GM18498 (cell line): ENCODE results near the gene SERPINA6.
"Not testable (repeated sequence)": the region's sequence is repeated elsewhere in the genome, so short reads cannot be mapped to it uniquely, and the experiment has no call there.

Experiments used
- ATAC-seq: cut with Tn5 transposase; IDR thresholded peaks from one replicate; pipeline ENCODE4 v1.9.1; 2021; ENCODE audit warnings: mild to moderate bottlenecking, moderate library complexity; ENCODE audit not compliant: unreplicated experiment

SERPINA6 gene

DNA sequence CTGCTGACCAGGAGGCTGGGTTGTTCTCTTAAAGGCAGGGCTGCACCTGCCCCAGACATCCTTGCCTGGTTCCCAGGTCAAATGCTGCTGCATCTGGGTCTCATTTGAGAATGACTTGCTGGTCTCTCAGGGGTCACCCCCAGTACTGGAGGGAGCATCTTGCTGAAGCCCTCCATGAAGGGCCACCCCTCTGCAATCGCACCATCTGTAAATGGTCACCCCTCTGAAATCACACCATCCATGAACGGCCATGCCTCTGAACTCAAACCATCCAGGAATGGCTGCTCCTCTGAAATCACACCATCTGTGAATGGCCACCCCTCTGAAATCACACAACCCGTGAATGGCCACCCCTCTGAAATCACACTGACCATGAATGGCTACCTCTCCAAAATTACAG, 7.3 kb upstream of the SERPINA6 start:
- ATAC-seq, result no peak

- ATAC-seq, result no peak
Measured at GRCh38 chr14:94329857-94330256, 6.7 kb upstream of the SERPINA6 start.

GRCh38 chr14:94328196-94328595, 5.1 kb upstream of the SERPINA6 start:
- ATAC-seq, result no peak

GRCh38 chr14:94321421-94322271, 1.5 kb downstream of the SERPINA6 start:
- ATAC-seq, result no peak

GRCh38 chr14:94320243-94320642, 2.9 kb downstream of the SERPINA6 start:
- no peak for ATAC-seq

DNA sequence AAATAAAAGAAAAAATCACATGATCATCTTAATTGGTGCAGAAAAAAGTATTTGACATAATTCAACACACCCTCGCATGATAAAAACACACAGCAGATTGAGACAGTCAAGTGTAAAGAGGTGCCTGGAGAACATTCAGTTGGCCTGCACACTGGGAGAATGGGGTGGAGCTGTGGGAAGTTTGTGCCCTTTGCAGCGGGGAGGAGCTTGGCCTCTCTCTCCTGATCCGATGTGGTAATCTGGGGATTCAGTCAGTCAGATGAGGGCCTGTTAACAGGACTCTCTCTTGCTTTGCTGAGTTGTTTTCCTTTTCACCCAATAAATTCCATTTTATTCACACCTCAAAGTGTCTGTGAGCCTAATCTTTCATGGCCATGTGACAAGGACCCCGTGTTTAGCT, 5.9 kb downstream of the SERPINA6 start:
- no peak for ATAC-seq

GRCh38 chr14:94316692-94317091, 6.4 kb downstream of the SERPINA6 start:
- ATAC-seq, result no peak

DNA sequence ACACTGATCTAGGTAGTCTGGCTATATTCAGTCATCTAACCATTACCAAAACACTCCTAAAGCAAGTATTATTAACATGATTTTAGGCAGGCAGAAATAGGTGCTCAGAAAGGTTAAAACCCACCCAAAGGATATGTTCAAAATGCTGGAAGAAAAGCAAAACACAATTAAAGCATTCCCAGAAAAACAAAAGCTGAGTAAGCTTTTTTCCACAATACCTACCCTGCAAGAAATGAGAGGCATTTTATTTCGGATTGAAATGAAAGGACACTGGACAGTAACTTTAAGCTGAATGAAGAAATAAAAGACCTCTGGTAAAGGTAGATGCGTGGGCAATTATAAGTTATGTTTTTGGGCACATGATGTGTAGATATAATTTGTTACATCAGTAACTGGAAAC, 8.2 kb downstream of the SERPINA6 start:
- ATAC-seq, result no peak

- no peak for ATAC-seq
Measured at GRCh38 chr14:94313991-94314655, 9.0 kb downstream of the SERPINA6 start.

DNA sequence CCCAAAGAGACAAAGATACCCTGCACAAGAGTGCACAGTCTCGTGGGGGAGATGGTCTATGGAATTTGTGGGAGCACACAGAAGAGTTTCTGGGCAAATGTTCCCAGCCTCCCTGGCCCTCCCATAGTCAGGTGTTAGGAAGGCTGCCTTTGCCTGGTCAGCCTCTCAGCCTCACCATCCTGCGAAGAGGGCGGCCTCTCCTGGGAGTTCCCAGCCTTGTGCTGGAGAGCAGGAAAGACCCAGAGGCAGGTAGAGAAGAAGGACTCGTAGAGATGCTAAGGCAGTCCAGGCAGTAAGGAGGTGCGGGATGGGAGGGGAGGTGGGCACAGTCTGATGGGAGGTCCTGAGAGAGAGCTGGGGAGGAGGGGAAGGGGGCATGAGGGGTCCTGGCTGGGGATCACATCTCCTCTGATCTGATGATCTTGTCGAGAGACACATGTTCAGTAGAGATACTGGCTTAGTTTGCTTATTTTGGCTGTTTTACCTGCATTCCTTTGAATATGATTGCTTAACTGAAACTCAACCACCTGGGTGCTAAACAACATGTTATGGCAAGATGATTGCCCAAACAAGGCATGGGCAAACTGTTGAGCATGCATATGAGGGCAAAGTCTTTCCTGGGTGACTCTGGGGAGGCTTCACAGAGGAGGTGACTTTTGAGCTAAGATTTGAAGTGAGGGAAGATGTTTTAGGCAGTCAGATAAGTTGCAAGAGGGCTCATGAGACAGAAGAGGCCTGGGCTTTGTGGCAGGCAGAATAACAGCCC, 10.5 kb downstream of the SERPINA6 start:
- no peak for ATAC-seq

DNA sequence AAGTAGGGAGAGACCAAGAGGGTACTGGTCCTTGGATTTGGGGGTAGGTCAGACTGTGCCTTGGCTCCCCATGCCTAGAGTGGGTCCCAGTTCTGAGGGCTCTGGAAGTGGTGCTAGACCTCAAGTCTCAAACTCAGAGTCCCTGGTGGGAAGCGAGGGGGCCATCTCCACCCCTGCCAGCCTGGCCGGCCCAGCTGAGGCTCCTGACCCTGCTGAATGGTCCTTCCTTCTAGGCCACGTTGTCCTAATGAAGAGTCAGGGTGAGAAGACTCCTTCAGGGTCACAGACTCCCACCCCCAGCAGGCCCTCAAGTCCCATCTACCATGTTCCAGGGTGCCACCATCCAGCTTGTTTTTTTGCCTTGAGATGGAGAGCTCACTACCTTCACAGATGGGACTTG, 12.9 kb downstream of the SERPINA6 start:
- ATAC-seq, result no peak

DNA sequence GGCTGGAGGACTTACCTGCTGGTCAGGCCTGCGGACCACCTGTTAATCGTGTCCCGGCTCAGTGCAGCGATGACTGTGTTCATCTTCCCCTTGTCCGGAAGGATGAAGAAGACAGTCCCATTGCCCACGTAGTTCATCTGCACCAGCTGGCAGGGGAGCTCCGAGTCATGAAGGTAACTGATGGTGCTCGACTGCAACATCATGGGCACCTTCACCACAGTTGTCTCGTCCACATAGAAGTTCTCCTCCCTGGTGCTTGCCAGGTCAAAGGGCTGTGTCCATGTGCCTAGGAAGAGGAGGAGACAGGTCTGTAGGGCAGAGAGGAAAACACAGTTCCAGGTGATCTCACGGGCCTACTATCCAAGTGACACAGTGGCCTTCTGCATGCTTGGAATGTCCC, 13.4 kb downstream of the SERPINA6 start:
- no peak for ATAC-seq

DNA sequence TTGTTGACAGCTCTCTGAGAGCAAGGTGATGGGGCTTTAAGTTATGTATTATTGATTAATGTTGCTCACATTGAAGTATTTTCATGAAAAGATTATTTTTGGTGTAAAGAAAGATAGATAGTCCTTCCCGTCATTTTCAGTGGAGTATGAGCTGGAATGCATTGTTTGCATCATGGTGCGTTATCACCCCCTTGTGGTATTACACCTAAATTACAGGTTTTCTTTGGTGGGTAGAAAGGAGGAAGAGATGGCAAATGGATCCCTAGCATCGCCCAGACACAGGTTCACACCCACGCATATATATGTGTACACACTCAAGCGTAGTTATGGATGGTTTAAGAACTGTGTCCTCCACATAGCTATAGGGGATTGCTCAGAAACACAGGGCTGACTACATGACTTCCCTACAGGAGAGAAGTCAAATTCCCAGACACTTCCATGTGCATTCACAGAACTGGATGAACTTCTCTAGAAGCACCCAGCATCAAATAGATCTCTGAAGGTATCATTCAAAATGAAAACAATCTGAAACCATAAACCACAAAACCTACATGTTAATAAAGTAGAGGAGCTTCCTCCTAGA, 15.6 kb downstream of the SERPINA6 start:
- no peak for ATAC-seq

- no peak for ATAC-seq
Measured at GRCh38 chr14:94306047-94306978, 16.8 kb downstream of the SERPINA6 start.

GRCh38 chr14:94305620-94306019, 17.5 kb downstream of the SERPINA6 start:
- no peak for ATAC-seq

DNA sequence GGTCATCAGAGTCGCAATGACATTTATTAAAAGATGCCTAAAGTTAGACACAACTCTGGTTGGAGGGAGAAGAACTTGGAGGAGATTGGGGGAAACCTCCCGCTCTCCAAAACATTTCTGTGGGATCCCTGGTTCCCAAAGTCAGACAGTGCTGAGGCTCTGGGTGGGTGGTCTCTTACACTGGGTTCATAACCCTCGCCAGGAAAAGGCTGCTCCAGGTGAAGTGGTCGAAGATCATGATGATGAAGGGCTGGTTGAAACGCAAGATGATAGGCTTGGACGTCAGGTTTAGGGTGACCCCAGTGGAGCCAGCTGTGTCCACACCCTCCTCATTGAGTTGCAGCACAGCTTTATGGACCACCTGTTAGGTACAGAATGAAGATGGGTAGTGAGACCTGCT, 18.9 kb downstream of the SERPINA6 start:
- ATAC-seq, result no peak

DNA sequence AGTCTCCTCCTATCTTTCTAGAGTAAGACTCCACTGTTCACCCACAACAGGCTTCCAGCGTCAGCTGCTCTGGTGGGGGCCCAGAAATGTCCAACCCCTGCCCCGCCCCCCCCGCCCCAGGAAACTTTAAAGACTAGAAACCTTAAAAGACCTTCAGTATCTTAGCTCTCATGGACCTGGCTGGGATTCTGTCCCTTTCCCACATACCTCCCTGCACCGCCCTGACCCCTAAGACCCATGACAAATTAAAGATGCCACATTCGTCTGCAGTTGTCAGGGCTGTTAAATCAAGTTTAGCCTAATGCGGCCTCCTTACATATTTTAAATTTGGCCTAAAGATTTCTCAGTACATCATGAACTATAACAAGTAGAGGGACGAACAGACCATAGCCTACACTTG, 20.0 kb downstream of the SERPINA6 start:
- ATAC-seq, result no peak

DNA sequence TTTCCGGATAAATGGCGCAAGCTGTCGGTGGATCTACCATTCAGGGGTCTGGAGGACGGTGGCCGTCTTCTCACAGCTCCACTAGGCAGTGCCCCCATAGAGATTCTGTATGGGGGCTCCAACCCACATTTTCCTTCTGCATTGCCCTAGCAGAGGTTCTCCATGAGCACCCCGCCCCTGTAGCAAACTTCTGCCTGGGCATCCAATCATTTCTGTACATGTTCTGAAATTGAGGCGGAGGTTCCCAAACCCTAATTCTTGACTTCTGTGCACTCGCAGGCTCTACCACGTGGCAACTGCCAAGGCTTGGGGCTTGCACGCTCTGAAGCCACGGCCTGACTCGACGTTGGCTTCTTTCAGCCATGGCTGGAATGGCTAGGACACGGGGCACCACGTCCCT, 25.0 kb downstream of the SERPINA6 start:
- no peak for ATAC-seq

- ATAC-seq, result not testable (repeated sequence)
Measured at GRCh38 chr14:94296181-94296545, 27.0 kb downstream of the SERPINA6 start.
